GM12801 (cell line): ENCODE measurements around the gene PRRT2.

Experiments
- CTCF ChIP-seq: IDR thresholded peaks from one replicate; pipeline ENCODE4 v1.5.1; 2011; ENCODE audit warnings: control low read depth; ENCODE audit not compliant: insufficient read length; ENCODE audit errors: extremely low read depth

Gene PRRT2

DNA sequence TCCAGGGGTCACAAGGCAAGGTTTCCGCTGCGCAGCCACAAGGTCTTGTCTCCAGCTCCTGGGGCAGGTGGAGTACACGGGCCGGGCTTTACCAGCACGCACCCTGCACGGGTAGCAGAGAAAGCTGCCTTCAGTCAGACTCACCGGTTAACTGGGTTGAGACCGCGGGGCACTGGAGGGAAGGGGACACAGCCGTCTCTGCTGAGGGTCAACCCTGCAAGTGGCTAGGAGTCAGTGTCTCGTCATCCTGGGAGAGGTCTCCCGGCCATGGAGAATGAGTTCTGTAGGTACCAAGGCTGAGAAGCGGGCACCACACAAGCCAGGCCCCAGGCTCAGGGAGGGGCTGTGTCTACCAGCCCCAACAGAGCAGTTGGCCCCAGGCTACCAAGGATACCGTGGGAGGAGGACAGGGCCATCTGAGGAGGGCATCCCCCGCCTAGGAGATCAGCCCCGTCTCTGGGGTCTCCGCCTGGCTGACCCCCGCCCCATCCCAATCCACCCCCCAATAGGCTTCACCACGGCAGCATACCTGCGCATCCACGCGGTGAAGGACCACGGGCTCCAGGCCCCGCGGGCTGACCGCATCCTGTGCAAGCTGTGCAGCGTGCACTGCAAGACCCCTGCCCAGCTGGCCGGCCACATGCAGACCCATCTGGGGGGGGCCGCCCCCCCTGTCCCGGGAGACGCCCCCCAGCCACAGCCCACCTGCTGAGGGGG, 2.8 kb upstream of the PRRT2 start:
- TF ChIP-seq CTCF = no peak

- TF ChIP-seq CTCF = no peak
Measured at GRCh38 chr16:29809850-29810698, 1.9 kb upstream of the PRRT2 start.

DNA sequence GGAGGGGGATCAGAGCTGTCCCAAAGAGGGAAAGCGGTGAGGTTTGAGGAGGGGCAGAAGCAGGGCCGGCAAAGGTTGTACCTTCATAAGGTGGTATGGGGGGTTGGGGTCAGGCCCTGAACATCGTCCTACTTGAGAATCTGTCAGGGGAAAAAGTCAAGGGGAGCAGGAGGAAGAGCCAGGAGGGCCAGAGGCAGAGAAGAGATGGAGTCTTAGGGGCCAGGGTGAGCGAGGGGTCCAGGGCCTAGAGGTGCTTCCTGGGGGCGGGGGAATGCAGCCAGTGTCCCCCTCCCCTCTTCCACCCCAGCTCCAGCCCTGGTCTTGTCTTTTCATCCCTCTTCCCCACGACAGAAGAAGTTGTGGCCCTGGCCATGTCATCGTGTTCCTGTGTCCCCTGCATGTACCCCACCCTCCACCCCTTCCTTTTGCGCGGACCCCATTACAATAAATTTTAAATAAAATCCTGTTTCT, 1.3 kb upstream of the PRRT2 start:
- TF ChIP-seq CTCF = no peak

GRCh38 chr16:29811170-29811895, 660 bp upstream of the PRRT2 start:
- TF ChIP-seq CTCF = no peak

- TF ChIP-seq CTCF = no peak
Measured at GRCh38 chr16:29812754-29813643, 1.0 kb downstream of the PRRT2 start.

DNA sequence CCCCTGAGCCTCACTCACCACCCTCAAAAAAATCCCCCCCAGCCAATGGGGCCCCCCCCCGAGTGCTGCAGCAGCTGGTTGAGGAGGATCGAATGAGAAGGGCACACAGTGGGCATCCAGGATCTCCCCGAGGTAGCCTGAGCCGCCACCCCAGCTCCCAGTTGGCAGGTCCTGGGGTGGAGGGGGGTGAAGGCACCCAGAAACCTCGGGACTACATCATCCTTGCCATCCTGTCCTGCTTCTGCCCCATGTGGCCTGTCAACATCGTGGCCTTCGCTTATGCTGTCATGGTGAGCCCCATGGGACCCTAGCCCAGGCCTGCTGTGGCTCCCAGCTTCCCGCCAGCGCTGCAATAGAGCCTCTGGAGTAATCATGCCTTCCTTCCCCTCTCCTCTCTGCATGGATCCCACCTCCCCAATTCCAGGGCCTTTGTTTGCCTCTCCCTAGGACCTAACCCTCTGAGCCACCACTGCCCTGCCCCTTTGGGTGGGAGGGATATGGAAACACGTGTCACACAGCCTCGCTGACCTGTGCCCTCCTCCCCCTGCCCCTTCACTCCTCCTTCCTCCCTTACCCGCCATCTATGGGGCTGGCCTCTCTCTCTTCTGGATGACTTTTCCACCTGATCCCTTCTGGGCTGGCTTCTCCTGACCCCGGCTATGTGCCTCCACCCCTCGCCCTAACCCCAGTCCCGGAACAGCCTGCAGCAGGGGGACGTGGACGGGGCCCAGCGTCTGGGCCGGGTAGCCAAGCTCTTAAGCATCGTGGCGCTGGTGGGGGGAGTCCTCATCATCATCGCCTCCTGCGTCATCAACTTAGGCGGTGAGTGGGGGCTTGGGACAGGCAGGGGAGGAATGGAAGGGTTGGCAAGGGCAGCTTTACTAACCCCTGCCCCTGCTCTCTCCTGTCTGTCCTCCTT, 1.9 kb downstream of the PRRT2 start:
- TF ChIP-seq CTCF = no peak
